ENCODE data around the gene SLC8A3.

GRCh38 chr14:70201994-70202393, 13.2 kb upstream of the SLC8A3 start:
- TF ChIP-seq, protein P1, sequence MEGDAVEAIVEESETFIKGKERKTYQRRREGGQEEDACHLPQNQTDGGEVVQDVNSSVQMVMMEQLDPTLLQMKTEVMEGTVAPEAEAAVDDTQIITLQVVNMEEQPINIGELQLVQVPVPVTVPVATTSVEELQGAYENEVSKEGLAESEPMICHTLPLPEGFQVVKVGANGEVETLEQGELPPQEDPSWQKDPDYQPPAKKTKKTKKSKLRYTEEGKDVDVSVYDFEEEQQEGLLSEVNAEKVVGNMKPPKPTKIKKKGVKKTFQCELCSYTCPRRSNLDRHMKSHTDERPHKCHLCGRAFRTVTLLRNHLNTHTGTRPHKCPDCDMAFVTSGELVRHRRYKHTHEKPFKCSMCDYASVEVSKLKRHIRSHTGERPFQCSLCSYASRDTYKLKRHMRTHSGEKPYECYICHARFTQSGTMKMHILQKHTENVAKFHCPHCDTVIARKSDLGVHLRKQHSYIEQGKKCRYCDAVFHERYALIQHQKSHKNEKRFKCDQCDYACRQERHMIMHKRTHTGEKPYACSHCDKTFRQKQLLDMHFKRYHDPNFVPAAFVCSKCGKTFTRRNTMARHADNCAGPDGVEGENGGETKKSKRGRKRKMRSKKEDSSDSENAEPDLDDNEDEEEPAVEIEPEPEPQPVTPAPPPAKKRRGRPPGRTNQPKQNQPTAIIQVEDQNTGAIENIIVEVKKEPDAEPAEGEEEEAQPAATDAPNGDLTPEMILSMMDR (IDR thresholded peaks at IDR 0.05), result no peak
- no peak for TF ChIP-seq EP300 (IDR thresholded peaks at IDR 0.05)
